Medulla oblongata (tissue), 1 donor: ENCODE measurements around the gene OR7A5.
"Not testable (repeated sequence)": the region's sequence is repeated elsewhere in the genome, so short reads cannot be mapped to it uniquely, and the experiment has no call there.

Experiments used
- DNase-seq: peaks from one replicate; pipeline ENCODE4 v3.0.0-alpha.2; 2015; ENCODE audit errors: extremely low spot score

OR7A5 gene

GRCh38 chr19:14835011-14835410 is at the start of gene OR7A5, which contains the start of gene OR7C1:
TSS of gene OR7A5 (minus strand) at chr19:14835185. CDS start at chr19:14828241, 6,944 bp downstream.
TSS of gene OR7C1 (minus strand) at chr19:14835185. CDS start at chr19:14800136, 35,049 bp downstream.
- DNase-seq, result no peak

DNA sequence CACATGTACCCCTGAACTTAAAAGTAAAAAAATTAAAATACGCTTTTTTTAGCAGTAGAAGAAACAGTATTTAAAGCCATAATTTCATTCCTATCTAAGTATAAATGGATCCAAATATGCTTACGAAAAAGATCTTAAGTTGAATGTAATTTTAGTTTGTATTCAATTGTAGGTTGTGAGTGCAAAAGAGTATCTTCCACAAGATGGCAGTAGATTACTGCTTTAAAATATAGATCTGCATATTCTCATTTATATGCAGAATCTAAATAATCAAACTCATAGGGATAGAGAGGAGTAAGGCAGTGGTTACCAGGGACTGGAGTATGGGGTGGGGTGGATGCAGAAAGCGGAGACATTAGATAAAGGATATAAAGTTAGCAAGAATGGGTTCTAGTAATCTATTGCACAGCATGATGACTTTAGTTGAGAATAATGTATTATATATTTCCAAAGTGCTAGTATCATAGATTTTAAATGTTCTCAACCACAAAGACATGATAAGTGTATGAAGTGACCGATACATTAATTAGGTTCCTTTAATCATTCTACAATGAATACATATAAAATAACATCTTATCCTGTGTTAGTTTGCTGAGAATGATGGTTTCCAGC is 36.7 kb upstream of the OR7A5 start:
- no peak for DNase-seq

DNA sequence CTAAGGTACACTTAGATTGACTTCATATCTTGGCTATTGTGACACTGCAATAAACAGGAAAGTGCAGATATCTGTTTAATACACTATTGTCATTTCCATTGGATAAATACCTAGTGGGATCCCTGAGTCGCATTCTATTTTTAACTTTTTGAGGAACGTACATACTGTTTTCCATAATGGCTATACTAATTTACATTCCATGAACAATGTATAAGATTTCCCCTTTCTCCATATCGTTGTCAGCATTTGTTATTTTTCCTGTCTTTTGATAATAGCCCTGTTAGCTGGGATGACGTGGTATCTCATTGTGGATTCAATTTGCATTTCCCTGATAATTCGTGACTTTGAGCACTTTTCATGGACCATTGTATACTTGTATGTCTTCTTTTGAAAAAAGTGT is 33.5 kb upstream of the OR7A5 start:
- DNase-seq, result no peak

GRCh38 chr19:14848822-14849221 is 13.8 kb upstream of the OR7A5 start, which contains the start of gene OR7A10:
TSS of gene OR7A10 (minus strand) at chr19:14848922. CDS start at chr19:14841877, 7,045 bp downstream.
- no peak for DNase-seq

DNA sequence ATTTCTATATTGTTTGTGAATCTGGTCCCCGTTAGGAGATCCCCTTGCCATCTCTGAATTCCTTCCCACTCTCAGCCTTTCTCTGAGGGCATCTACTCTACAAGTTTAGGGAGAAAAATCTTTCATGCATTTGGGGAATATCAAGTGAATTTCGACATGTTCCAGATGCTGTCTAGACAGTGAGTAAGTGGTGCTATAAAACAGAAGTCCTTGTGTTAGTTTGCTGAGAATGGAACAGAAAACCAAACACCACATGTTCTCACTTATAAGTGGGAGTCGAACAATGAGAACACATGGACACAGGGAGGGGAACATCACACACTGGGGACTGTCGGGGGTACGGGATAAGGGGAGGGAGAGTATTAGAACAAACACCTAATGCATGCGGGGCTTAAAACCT is 8.6 kb upstream of the OR7A5 start:
- no peak for DNase-seq

GRCh38 chr19:14843169-14843568 is 8.2 kb upstream of the OR7A5 start:
- DNase-seq, result no peak

DNA sequence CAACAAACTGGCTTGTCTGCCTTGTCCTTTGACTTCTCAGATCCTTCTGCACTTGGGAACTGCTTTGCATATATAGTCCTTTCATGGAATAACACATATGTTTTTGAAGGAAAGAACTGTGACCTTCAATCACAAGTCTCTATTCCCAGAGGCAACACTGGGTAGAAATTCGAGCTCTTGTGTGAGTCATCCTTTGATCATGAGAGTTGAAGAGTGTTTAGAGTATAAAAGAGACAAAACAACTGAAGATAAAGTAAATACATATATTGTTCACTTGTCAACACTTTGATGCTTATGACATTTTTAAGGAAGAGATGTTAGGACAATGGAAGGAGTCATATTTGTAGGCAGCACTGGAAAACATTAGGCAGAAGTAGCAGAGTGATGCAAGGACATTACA is 5.2 kb upstream of the OR7A5 start:
- no peak for DNase-seq

DNA sequence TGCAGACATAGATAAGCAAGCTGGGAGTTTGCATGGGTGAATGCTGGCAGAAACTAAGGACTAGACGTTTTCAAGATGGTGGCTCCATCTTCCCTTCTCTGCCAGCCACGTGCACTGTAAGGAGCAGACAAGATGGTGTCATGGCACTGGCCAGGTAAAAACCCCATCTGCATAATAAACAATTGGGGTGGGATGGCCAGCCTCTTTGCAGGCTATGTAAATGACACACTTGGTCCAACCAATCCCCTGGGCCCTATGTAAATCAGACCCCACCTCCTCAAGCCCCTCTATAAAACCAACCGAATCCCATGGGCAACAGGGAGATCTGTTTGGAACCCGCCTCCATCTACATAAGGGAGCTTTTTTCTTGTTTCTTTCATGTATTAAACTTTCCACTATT is 2.4 kb upstream of the OR7A5 start:
- no peak for DNase-seq

DNA sequence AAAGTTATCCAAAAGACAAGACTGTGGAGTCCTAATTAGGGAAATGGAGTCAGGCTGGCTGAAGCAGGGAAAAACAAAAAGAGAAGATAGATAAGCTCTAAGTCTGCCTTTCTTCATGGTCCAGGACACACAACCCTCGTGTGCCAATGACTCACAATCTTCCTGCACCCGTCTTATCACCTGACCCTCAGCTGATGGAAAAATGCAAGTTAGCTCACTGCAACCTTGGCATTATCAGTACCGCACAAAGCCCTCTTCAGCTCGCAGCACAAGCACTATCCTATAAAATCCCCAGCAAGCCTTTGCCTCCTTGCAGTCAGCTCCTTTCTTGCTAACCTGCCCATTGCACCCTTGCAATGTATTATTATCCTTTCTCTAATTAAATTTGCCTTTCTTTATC is 4.3 kb downstream of the OR7A5 start:
- no peak for DNase-seq

DNA sequence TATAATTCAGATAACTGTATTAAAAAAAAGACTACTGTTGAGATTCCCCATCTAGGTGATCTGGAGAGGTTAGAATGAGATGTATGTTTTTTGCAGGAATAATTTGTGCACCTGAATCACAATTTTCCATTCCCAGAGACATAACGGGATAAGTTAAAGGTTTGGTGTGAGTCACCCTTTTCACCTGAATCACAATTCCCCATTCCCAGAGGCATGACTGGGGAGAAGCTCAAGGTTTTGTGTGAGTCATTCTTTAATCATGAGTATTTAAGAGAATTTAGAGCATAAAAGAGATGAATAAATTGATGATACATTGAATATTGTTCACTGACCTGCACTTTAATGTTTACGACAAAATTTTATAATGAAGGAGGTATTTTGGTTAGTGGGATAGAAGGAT is 9.0 kb downstream of the OR7A5 start:
- no peak for DNase-seq

DNA sequence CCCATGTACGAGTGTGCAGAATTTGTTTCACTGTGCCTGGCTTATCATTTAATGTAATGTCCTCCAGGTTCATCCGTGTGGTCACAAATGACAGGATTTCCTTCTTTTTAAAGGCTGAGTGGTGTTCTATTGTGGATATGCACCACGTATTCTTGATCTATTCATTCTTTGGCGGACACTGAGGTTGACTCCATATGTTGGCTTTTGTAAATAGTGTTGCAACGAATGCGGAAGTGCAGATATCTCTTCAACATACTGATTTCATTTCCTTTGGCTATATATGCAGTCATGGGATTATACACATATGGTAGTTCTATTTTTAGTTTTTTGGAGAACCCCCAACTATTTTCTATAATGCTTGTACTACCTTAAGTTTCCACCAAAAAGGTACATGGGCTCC is 13.0 kb downstream of the OR7A5 start:
- no peak for DNase-seq

DNA sequence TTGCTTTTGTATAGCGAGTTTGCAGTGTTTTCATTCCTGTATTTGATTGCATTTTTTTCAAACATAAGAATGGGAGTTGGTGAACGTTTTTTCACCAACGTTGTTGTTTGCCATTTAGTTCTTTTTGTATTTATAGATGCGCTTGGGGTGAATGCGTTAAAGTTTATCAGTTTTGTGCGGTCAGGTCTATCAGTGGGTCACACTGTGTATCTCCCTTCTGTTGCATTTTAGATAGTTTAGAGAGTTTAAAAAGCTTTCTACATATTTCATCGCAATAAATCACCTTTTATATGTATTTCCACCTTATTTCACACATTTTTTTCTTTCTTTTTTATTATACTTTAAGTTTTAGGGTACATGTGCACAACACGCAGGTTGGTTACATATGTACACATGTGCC is 16.4 kb downstream of the OR7A5 start:
- no peak for DNase-seq

GRCh38 chr19:14817052-14817451 is 17.9 kb downstream of the OR7A5 start:
- DNase-seq, result no peak

DNA sequence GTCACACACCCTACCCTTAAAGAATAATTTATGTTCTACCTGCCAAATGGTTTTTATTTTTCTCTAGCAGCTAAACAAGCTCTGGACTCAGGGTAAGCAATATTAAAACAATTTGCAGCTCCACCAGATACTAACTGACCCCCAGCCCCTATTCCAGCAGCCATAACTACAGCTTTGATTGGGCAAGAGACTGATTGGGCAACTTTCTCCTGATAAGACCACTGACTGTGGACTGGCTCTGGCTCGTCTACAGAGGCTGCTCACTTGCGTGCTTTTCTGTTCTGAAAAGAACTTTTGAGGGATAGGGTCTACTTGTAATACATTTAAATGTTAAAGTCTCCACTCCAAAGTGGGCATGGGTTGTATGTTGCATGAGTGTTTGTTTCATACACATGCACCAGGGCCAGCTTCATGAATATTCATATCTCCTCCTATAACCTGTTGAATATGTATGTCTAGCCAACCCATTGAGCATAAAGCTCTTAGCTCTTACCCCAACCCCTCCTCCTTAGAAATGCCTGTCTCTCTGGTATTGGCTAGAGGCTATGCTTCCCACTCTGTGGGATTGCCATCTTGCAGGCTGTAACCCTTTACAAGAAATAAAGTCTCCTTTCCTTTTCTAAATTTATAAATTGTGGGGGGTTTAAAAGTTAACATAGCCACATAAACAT is 19.9 kb downstream of the OR7A5 start:
- no peak for DNase-seq

DNA sequence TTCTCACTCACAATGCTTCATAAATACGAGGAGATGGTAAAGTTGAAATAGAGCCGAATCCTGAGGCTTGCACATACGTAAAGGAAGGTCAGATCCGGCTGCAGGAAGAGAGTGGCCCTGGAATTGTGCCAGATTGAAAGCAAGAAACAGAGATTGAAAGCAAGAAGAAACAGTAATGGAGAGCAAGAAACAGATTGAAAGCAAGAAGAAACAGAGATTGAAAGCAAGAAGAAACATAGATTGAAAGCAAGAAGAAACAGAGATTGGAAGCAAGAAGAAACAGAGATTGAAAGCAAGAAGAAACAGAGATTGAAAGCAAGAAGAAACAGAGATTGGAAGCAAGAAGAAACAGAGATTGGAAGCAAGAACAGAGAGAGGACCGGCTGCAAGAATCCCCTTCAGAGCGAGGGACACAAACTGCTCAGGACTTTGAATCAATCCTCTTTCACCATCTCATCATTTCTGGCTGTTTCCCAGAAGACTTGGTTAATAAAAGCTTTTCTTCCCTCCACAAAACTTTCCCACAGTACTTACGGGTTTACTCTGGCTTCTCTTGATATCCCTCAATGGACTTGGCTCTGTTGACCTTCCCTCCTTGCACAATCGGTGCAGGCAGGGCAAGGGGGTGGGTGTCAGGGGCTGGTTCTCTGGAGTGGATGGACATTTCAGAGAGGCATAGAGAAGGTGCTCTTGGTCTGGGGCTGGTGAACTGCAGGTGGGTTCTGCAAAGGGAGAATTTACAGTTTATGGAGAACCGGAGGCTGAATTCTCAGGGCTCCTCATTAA is 25.5 kb downstream of the OR7A5 start:
- no peak for DNase-seq

- DNase-seq, result no peak
These were observed 30.2 kb downstream of the OR7A5 start for GRCh38 chr19:14804765-14805164.

- DNase-seq, result no peak
These were observed 36.2 kb downstream of the OR7A5 start for GRCh38 chr19:14798760-14799159.

GRCh38 chr19:14796021-14796420 is 39.0 kb downstream of the OR7A5 start:
- DNase-seq, result no peak

DNA sequence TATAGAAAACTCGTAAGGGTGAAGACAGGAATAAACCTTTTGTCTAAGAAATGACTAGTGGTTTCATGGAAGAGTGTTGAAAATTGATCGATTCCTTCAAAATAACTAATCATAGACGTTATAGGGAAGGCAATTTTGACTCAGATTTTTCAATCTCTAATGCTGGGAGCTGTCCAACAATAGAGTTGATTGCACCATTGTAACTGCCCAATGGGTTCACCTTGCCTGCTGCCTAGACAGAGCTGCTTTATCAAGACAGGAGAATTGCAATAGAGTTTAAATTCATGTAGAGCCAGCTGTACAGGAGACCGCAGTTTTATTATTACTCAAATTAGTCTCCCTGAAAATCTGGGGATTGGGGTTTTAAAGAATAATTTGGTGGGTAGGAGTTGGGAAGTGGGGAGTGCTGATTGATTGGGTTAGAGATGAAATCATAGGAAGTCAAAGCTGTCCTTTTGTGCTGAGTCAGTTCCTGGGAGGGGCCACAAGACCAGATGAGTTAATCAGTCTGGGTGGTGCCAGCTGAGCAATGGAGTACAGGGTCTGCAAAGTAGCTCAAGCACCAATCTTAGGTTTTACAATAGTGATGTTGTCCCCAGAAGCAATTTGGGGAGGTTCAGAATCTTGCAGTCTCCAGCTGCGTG is 39.8 kb downstream of the OR7A5 start:
- no peak for DNase-seq

GRCh38 chr19:14792250-14792649 is 42.7 kb downstream of the OR7A5 start:
- not testable (repeated sequence) for DNase-seq

DNA sequence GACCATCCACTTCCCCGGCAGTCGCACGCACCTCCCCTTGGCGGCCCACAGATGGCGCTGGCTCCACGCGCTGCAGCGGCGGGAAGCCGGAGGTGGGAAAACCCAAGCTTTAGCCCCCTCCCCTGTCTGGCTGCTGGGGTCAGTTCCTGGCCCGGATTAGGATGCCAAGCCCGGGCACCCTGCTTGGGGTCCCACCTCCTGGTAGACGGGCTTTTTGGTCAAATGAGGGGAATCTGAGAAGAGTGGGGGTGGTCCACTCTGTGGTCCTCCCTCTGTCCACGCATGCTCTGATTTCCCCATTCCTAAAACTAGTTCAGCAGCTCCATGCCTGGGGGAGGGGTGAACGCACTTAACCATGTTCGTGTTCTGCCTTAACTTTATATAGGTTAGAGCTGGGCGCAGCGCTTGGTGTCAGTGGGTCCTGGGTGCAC is 48.5 kb downstream of the OR7A5 start:
- DNase-seq, result no peak

- peak; percentile 58 for DNase-seq
These were observed 49.7 kb downstream of the OR7A5 start for GRCh38 chr19:14785102-14785793.
